Activated T-helper 2 cell treated with anti-CD3 and anti-CD28 coated beads, Interferon-gamma antibody, Interleukin-2, Interleukin-4, amounts not matched to agents 10 μg/mL and 5 μg/mL and 100 μg/mL, durations not matched to agents 14 hours and 24 hours and 36 hours (primary cell): ENCODE results near the gene DDOST. TPM values are rescaled to one million over a fixed set of nuclear protein-coding genes. Genes with fewer than 3 reads are reported as not detected.

Experiments
- DNase-seq: peaks from one replicate; pipeline ENCODE4 v3.0.0; 2021; ENCODE audit warnings: low spot score
- H3K27ac Mint-ChIP-seq: one replicate; pipeline ENCODE4 v1.8.0; 2021; ENCODE audit warnings: mixed read lengths
- H3K27me3 Mint-ChIP-seq: one replicate; pipeline ENCODE4 v1.8.0; 2021; ENCODE audit warnings: low read depth, mixed read lengths
- H3K36me3 Mint-ChIP-seq: one replicate; pipeline ENCODE4 v1.8.0; 2021; ENCODE audit warnings: low read depth, mixed read lengths
- H3K4me1 Mint-ChIP-seq: one replicate; pipeline ENCODE4 v1.8.0; 2021; ENCODE audit warnings: low read depth, mixed read lengths
- H3K4me3 Mint-ChIP-seq: one replicate; pipeline ENCODE4 v1.8.0; 2021; ENCODE audit warnings: low read depth, mild to moderate bottlenecking, moderate library complexity, mixed read lengths
- H3K9me3 Mint-ChIP-seq: one replicate; pipeline ENCODE4 v1.8.0; 2021; ENCODE audit warnings: mixed read lengths
- intact Hi-C: fragments of 100-400 bp; cut with micrococcal nuclease; formaldehyde crosslinking; loops from one replicate; pipeline ENCODE4 v1.15.1; 2023
- total RNA-seq: library from RNA; stranded (reverse); gene quantifications from 2 replicates; pipeline ENCODE4 v1.2.3, GENCODE V29; 2022

Gene DDOST
- total RNA-seq, 1 donor from 2014 or later: 184 TPM

DNA sequence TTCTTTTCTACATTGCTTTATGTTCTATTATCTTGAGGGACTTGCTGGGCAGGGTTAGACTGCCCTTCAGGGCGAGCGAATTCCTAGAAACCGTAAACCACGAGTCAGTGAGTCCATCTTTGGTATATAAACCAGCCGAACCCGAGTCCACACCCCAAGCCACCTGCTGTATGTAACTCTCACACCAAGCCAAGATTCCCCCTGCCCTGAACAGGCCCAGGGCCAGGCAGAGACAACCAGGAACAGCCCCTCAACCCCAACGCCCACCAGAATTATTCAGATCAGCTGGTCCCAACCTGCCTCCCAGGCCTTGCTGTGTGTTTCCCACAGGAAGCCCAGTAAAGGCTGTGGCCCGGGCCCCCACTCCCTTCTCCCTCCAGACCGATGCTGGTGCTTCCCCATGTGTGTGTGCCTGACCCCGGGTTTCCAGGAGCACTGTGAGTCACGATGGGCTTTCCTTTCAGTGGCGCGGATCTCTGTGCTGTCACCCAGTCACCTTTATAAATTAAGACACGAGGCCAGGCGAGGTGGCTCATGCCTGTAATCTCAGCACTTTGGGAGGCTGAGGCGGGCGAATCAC is 39.6 kb upstream of the DDOST start:
- intact Hi-C loops: no loop called here
- Mint-ChIP-seq H3K4me3 (no peak overlapping the region), H3K27me3 (peaks cover 1% of the 10 kb centered on the region), H3K36me3 (no peaks in the 10 kb centered on the region), H3K27ac (no peak overlapping the region), H3K9me3 (no peaks in the 10 kb centered on the region), H3K4me1 (peaks cover 6% of the 10 kb centered on the region)
- DNase-seq: no peak

DNA sequence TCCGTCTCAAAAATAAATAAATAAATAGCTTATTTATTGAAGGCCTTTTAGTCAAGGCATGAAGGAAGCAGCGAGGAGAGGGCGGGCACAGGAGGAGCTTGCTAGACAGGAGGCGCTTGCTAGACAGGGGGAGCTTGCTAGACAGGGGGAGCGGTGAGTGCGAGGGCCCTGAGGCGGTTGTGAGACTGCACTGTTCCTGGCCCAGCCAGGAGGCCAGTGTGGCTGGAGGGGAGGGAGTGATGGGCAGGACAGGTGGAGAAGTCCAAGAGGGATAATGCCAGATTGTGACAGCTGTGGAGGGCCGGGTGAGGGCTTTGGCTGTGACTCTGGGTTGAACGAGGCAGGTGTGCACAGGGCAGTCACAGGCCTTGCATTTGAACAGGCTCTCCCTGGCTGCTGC is 38.4 kb upstream of the DDOST start:
- intact Hi-C loops: no loop called here
- no peak overlapping the region for H3K27ac Mint-ChIP-seq

DNA sequence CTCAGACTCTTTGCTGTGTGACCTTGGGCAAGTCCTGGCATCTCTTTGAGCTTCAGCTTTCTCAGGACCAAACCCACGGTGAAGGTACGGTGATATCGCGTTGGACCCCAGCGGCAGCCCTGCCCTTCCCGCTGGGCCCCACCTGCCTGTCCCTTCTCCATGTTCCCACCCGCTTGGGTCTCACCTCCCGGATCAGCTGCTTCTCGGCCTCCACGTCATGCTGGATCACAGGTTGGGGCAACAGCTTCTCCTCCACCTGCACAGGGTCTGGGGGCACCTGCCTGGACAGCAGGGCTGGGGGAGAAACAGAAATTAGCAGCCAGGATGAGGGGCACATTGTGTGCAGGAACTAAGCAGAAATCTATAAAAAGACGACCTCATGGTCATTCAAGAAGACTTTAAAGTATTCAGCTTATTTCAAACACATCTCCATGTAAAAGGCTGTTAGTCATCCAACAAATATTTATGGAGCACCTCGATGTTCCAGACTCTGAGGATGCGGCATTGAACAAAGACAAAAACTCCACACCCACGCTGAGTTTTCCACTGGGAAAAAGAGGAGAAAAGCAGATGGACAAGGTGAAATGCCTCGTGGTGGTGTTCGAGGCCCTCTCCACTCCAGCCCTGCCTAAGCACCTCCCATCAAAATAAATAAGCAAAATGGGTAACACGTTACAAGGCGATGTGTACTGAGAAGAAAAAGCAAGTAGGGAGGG is 37.2 kb upstream of the DDOST start:
- peaks cover 3% of the 10 kb centered on the region for H3K27me3 Mint-ChIP-seq
- H3K9me3 Mint-ChIP-seq: no peaks in the 10 kb centered on the region
- H3K4me3 Mint-ChIP-seq: no peak overlapping the region
- no peak overlapping the region for H3K27ac Mint-ChIP-seq
- DNase-seq: no peak
- intact Hi-C loops: no loop called here
- peaks cover 6% of the 10 kb centered on the region for H3K4me1 Mint-ChIP-seq
- no peaks in the 10 kb centered on the region for H3K36me3 Mint-ChIP-seq

More for the DNA sequence above, 38.4 kb upstream of the DDOST start:
- no peaks in the 10 kb centered on the region for H3K36me3 Mint-ChIP-seq
- H3K9me3 Mint-ChIP-seq: no peaks in the 10 kb centered on the region
- H3K4me3 Mint-ChIP-seq: no peak overlapping the region
- peaks cover 3% of the 10 kb centered on the region for H3K27me3 Mint-ChIP-seq
- H3K4me1 Mint-ChIP-seq: peaks cover 6% of the 10 kb centered on the region
- DNase-seq: no peak

DNA sequence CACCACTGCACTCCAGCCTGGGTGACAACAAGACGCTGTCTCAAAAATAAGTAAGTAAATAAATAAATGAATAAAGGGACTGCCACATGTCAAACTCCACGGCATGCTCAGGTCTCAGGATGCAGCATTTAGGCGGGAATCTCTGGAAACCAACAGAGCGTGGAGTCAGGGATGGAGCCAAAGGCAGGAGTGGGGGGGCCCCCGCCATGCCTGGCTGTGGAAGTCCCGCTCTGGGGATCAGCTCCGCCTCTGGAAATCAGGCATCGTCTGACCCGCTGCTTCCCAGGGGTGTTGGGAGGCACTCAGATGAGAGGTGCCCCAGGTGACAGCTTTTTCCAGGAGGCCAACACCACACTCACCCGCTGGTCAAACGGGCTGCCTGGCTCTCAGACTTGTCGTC is 36.4 kb upstream of the DDOST start:
- Mint-ChIP-seq H3K36me3 (no peaks in the 10 kb centered on the region), H3K4me1 (peaks cover 6% of the 10 kb centered on the region), H3K27me3 (peaks cover 3% of the 10 kb centered on the region), H3K9me3 (no peaks in the 10 kb centered on the region), H3K4me3 (no peak overlapping the region), H3K27ac (no peak overlapping the region)
- no peak for DNase-seq
- intact Hi-C loops: no loop called here

DNA sequence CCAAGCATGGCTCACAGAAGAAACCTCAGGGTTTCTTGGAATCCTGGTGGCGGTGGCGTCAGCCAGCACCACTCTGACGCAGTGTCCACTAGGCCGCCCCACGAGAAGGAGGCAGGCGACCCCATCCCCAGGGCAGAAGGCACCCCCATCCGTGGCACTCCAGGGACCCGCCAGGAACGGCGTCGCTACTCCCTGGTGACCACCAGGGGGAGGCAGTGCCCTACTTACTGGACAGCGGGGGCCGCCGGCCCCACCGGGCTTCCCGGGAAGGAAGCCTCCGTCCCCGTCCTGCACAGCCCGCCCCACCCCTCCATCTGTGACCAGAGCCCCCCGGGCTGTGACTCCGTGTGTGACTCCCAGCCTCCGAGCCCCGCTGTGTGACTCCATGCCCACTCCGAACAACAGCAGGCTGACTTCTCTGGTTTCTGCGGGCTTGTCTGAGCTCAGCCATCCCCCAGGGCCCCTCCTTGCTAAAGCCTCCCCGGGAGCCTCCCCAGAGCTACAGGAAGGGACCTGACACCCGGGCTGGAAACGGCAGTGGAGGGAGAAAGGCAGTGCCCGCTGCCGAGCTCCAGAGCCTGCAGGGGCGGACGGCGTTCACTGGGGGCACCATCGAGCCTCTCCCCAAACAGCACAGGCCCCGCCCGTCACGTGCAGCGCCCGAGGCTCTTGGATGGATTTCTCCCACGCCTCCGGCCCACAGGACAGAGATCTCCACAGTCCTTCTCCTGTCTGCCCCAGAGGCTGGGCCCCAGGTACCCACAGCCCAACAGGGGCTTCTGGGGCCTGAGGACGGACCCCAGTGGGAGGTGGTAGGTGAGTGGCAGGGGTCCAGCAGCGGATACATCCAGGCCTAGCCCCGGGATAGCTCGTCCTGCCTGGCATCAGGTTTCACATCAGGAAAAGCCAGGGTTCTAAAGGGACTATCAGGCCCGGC is 35.5 kb upstream of the DDOST start:
- Mint-ChIP-seq H3K27me3 (peaks cover 3% of the 10 kb centered on the region), H3K27ac (no peak overlapping the region), H3K4me3 (peak overlapping the region; percentile 82), H3K4me1 (peaks cover 6% of the 10 kb centered on the region), H3K9me3 (no peaks in the 10 kb centered on the region), H3K36me3 (no peaks in the 10 kb centered on the region)
- intact Hi-C loops: loop anchor here (1.0 kb wide), 1 partner anchor 499 kb away; no protein-coding TSS in a partner anchor
- peak; percentile 61 for DNase-seq

DNA sequence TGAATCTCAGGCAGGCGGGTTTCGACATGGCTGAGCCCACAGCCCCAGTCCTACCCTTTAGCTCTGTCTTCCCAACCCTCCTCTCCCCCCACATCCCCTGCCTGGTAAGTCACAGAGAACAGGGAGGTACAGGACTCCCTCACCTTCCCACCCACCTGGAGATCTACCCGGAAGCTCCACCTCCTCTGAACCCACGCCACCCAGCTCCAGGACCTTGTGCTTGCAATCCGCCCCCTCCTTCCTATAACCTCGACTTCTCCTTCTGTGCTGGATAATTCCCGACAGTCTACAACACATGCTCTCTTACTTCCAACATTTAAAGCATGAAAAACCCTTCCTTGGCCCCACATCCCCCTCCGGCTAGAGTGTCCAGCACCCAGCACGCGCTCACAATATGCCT is 34.3 kb upstream of the DDOST start:
- Mint-ChIP-seq H3K4me3 (peak overlapping the region; percentile 82), H3K4me1 (peaks cover 6% of the 10 kb centered on the region), H3K9me3 (no peaks in the 10 kb centered on the region), H3K36me3 (no peaks in the 10 kb centered on the region), H3K27me3 (peaks cover 3% of the 10 kb centered on the region), H3K27ac (no peak overlapping the region)
- no peak for DNase-seq
- intact Hi-C loops: no loop called here

DNA sequence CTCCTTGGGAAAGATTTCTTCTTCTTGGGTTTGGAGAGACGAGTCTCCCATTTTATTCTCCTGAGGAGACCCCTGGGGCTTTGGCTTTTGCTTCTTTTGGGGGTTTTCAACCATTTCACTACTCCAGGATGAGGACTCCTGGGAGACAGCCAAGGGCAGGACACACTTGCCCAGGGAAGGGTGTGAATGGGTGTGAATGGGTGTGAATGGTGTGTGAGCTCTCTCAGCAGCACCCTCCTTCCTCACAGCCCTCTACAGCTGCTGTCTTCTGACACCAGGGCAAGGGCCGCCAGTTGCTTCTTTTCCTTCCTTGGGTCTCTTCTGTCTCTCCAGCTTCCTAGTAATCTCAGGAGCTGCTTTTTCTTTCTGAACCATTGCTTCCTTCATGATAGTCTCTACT is 32.5 kb upstream of the DDOST start:
- Mint-ChIP-seq H3K36me3 (no peaks in the 10 kb centered on the region), H3K4me1 (peaks cover 6% of the 10 kb centered on the region), H3K27me3 (peaks cover 3% of the 10 kb centered on the region), H3K27ac (no peak overlapping the region), H3K9me3 (no peaks in the 10 kb centered on the region), H3K4me3 (no peak overlapping the region)
- DNase-seq: no peak
- intact Hi-C loops: no loop called here

DNA sequence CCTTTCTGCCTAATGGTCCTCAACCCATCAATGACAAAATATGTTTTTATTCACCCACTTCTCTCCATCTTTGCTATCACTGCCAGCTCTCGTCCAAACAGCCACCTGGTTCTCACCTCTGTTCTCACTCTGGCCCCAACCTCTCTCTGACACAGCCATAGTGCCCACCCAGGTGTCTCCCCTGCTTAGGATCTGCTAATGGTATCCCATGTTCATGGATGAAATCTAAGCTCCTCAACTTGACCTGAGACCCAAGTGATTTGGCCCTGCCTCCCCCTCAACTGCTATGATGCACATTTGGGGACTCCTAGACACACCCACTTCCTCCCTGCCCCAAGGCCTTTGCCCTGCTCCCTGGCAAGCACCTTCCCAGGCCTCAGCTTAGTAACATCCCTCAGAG is 30.7 kb upstream of the DDOST start:
- intact Hi-C loops: no loop called here
- Mint-ChIP-seq H3K27ac (no peak overlapping the region), H3K9me3 (no peaks in the 10 kb centered on the region), H3K36me3 (no peaks in the 10 kb centered on the region), H3K4me3 (no peak overlapping the region), H3K4me1 (peaks cover 4% of the 10 kb centered on the region), H3K27me3 (peaks cover 3% of the 10 kb centered on the region)
- no peak for DNase-seq

DNA sequence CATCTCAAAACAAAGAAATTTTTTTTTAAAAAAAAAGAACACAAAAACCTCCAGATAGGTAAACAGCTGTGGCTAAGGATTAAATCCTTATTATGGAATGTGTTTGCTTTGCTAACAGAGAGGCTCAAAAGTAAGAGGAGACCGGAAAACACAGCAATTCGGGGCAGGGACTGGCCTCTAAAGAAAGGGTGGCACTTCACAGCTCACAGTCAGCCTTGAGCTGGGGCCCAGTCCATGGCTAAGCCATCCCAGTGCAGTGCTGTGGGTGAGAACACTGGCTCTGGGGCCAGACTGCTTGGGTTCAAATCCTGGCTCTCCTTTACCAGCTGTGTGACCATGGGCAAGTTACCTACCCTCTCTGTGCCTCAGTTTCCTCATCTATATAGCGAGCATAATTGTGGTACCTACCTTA is 28.5 kb upstream of the DDOST start:
- intact Hi-C loops: no loop called here
- no peaks in the 10 kb centered on the region for H3K4me1 Mint-ChIP-seq
- H3K27ac Mint-ChIP-seq: no peak overlapping the region
- no peak overlapping the region for H3K4me3 Mint-ChIP-seq
- no peaks in the 10 kb centered on the region for H3K36me3 Mint-ChIP-seq
- H3K27me3 Mint-ChIP-seq: peaks cover 6% of the 10 kb centered on the region
- no peak for DNase-seq
- H3K9me3 Mint-ChIP-seq: no peaks in the 10 kb centered on the region

DNA sequence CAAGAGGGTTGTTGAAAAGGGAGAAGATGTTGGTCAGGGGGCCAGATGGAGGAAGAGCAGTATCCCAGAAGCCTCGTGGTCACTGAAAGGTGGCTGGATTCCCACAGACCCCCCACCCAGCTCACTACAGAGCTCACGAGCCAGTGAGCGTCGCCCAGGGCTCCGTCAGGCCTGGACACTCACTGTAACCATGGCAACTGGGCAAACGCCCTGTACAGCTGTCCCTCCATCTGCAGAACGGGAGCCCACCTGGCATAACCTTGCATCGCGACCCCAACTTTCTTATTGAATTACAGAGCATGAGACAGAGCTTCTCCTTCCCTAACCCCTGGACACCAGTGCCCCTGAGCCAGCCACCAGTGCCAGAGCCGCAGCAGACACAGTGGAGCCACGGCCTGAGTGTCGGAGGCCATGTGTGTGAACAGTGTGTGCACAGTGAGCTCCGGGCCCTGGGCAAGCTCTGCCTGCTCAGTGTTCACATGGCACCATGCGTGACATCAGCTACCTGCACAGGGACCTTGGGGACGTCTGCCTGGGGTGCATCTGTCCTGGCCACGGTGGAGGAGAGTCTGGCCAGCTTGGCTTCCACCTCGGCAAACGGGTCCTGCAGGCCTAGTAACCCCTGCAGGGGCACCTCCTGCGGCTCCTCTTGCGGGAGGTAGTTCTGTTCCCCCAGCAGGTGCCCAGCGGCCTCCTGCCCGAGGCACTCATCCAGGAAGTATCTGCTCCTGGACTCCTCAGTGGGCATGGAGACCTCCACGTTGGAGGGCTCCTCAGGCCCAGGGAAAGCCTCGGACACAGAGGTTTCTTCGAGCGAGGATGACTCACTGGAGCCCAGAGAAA is 25.9 kb upstream of the DDOST start:
- intact Hi-C loops: no loop called here
- Mint-ChIP-seq H3K27me3 (peaks cover 22% of the 10 kb centered on the region), H3K9me3 (no peaks in the 10 kb centered on the region), H3K4me1 (peaks cover 2% of the 10 kb centered on the region), H3K27ac (no peak overlapping the region), H3K36me3 (no peaks in the 10 kb centered on the region), H3K4me3 (no peak overlapping the region)
- DNase-seq: no peak

DNA sequence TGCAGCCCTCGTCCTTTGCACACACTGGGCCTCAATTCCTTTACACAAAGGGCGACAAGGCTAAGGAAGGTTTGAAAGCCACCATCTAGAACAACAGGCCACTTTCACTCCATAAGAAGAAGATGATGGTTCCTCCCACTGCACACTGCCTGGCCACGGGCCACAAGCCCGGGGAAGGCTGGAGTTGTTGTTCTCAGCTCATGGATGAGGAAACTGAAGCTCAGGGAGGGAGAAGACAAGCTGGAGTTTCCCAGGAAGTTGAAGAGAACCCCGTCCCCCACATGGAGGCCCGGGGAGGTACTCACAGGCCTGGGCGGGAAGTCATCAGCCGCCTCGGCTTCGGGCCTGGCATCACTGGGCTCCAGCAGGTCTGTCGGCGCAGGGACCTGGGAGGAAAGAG is 24.6 kb upstream of the DDOST start:
- H3K36me3 Mint-ChIP-seq: no peaks in the 10 kb centered on the region
- no peak for DNase-seq

DNA sequence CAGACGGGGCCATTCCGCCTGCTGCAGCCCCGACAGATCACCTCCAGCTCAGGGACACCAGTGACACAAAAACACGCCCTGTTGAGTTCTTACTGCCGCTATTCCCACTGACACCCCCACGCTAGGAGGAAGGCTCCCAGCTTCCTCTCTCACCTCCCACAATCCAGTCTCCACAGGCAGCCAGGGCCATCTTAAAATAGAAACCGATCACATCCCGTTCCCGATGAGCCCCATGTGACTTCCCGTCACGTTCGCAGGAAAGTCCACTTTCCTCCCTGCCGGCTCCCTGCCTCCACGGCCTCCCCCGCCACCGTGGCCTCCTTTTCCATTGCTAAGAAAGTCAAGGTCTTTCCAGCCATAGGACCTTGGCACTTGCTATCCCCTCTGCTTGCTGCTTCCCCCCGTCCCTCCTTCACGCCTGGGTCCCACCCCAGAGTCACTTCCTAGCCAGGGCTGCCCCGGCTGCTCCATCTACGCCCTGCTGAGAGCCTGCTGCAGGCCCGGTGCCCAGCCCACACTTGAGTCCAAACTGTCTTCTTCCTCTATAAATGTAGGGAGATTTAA is 24.0 kb upstream of the DDOST start:
- no peak for DNase-seq
- peaks cover 32% of the 10 kb centered on the region for H3K27me3 Mint-ChIP-seq
- H3K4me1 Mint-ChIP-seq: peaks cover 2% of the 10 kb centered on the region

More for the DNA sequence above, 24.6 kb upstream of the DDOST start:
- Mint-ChIP-seq H3K27me3 (peaks cover 27% of the 10 kb centered on the region), H3K9me3 (no peaks in the 10 kb centered on the region), H3K27ac (no peak overlapping the region), H3K4me3 (no peak overlapping the region), H3K4me1 (peaks cover 2% of the 10 kb centered on the region)
- intact Hi-C loops: no loop called here

More for the DNA sequence above, 24.0 kb upstream of the DDOST start:
- intact Hi-C loops: no loop called here
- Mint-ChIP-seq H3K36me3 (no peaks in the 10 kb centered on the region), H3K27ac (no peak overlapping the region), H3K4me3 (no peak overlapping the region), H3K9me3 (no peaks in the 10 kb centered on the region)
